ENCODE results near the gene EHD2.

The EHD2 gene

DNA sequence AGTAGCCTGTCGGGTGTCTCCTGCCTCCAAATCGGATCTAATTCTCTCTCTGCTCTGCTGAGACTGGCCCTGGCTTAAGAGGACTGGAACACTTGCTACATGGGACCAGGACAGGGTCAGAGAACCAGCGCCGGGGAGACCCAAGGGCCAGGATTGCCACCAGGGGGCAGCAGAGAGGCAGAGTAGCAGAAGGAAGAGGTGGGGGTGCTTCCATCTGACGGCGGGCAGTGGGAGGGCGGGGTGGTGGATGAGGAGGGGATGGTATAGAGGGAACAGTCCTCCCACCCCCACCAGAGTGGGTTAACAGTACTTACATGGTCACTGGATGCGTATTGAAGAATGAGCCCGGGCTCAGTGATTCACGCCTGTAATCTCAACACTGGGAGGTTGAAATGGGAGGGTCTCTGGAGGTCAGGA, 77.2 kb downstream of the EHD2 start:
- Histone ChIP-seq H3K36me3 (ENCODE audit: insufficient read depth, insufficient read length, low read length) (peaks cover 21% of the 10 kb centered on the region), H3K4me1 (ENCODE audit: insufficient read depth, insufficient read length) (no peaks in the 10 kb centered on the region), H3K27me3 (ENCODE audit: insufficient read depth, insufficient read length) (no peaks in the 10 kb centered on the region), H3K9ac (ENCODE audit: insufficient read length, low read depth) (no peak overlapping the region), H3K4me3 (ENCODE audit: insufficient read length, low read depth) (no peak overlapping the region), H3K9me3 (ENCODE audit: insufficient read depth, low read length) (peaks cover 8% of the 10 kb centered on the region; the same call in 1 of the 2 replicates)
- DNase-seq (ENCODE audit: low read depth, low spot score), result peak; percentile 63
- TF ChIP-seq SUZ12 (IDR thresholded peaks at IDR 0.05; ENCODE audit: extremely low read depth, insufficient read depth, insufficient read length) (no peak), YY1 (IDR thresholded peaks at IDR 0.05; ENCODE audit: insufficient read depth, insufficient read length) (no peak), ZNF274 (IDR thresholded peaks at IDR 0.05; ENCODE audit: low read depth, low read length) (no peak)

DNA sequence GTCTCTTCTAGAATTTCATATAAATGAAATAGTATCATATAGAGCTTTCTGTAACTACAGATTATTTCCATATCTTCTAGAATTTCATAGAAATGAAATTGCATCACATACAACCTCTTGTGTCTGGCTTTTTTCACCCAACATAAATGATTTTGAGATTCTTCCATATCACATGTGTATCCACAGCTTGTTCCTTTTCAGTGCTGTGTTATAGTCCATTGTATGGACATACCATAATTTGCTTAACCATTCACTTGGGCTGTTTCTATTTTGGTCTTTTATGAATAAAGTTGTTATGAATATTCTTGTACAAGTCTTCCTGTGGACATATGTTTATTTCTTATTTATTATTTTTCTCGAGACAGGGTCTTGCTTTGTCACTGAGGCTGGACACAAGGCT, 79.4 kb downstream of the EHD2 start:
- Histone ChIP-seq H3K9ac (ENCODE audit: insufficient read length, low read depth) (no peak overlapping the region), H3K27me3 (ENCODE audit: insufficient read depth, insufficient read length) (no peaks in the 10 kb centered on the region), H3K4me3 (ENCODE audit: insufficient read length, low read depth) (no peak overlapping the region), H3K4me1 (ENCODE audit: insufficient read depth, insufficient read length) (no peaks in the 10 kb centered on the region), H3K9me3 (ENCODE audit: insufficient read depth, low read length) (peaks cover 8% of the 10 kb centered on the region; the same call in 1 of the 2 replicates), H3K36me3 (ENCODE audit: insufficient read depth, insufficient read length, low read length) (peaks cover 5% of the 10 kb centered on the region)
- TF ChIP-seq ZNF274 (IDR thresholded peaks at IDR 0.05; ENCODE audit: low read depth, low read length) (no peak), SUZ12 (IDR thresholded peaks at IDR 0.05; ENCODE audit: extremely low read depth, insufficient read depth, insufficient read length) (no peak), YY1 (IDR thresholded peaks at IDR 0.05; ENCODE audit: insufficient read depth, insufficient read length) (no peak)
- DNase-seq (ENCODE audit: low read depth, low spot score), result no peak
